GM12878 (cell line): ENCODE data around the gene GID8. TPM values are rescaled to one million over a fixed set of nuclear protein-coding genes. Genes with fewer than 3 reads are reported as not detected.

Experiments
- ATAC-seq: fragments of 200-7000 bp; cut with Tn5 transposase; 3 replicates; pipeline ENCODE4 v1.9.1; 2020; ENCODE audit warnings: mild to moderate bottlenecking, moderate library complexity
- BruUV-seq: library from RNA; stranded (reverse); fragments of 400-500 nt; replicated peaks from 2 replicates; lab custom pipeline; 2021; lab: Mats Ljungman, UMichigan
- CTCF ChIA-PET: fragments of 300-600 bp; sonication (Branson Sonifier 250); formaldehyde crosslinking; extraction: SDS; loops from one replicate; lab custom pipeline; 2021; ENCODE audit warnings: inconsistent platforms; lab: Yijun Ruan, JAX
- POLR2A ChIA-PET: fragments of 350-600 bp; formaldehyde crosslinking; extraction: SDS; loops from one replicate; lab custom pipeline; 2021; ENCODE audit warnings: inconsistent platforms; lab: Charles Lee
- RAD21 ChIA-PET: fragments of 300-600 bp; sonication (Branson Sonifier 250); formaldehyde crosslinking; loops from one replicate; lab custom pipeline; 2023; ENCODE audit warnings: antibody characterized with exemption; ENCODE audit not compliant: unreplicated experiment; lab: Charles Lee
- SMC1A ChIA-PET: fragments of 300-600 bp; sonication (Branson Sonifier 250); formaldehyde crosslinking; loops from one replicate; lab custom pipeline; 2023; ENCODE audit not compliant: unreplicated experiment, uncharacterized antibody; lab: Charles Lee
- DNase-seq: peaks from one replicate; pipeline ENCODE4 v3.0.0-alpha.2; 2011; ENCODE audit warnings: low read depth, low spot score
- FAIRE-seq: peaks from 3 replicates; lab custom pipeline; 2011; peaks lifted over from hg19 to GRCh38; lab: Jason Lieb, UNC
- H2AFZ ChIP-seq: 2 replicates; pipeline ENCODE4 v1.6.0; 2011; ENCODE audit warnings: low read depth, low read length, control low read depth; ENCODE audit not compliant: control insufficient read depth
- H3K27ac ChIP-seq: 2 replicates; pipeline ENCODE4 v1.5.1; 2011; ENCODE audit warnings: control low read depth; ENCODE audit not compliant: control insufficient read depth, insufficient read depth
- H3K27me3 ChIP-seq, 2 experiments: replicated peaks in 1 of 2; 2 replicates each; pipeline versions ENCODE4 v1.6.0 to v1.6.1; 2011; ENCODE audit warnings: low read length in 1 of 2; ENCODE audit not compliant: control insufficient read depth in 2 of 2, insufficient read depth in 2 of 2
- H3K36me3 ChIP-seq, 2 experiments: 2 replicates each; pipeline ENCODE4 v1.5.1; 2011; ENCODE audit warnings: low read length in 1 of 2; ENCODE audit not compliant: control insufficient read depth in 2 of 2, insufficient read depth in 2 of 2
- H3K4me1 ChIP-seq: 2 replicates; pipeline ENCODE4 v1.6.1; 2011; ENCODE audit warnings: mild to moderate bottlenecking, low read length, moderate library complexity, mixed read lengths; ENCODE audit not compliant: control insufficient read depth, insufficient read depth
- H3K4me2 ChIP-seq: 2 replicates; pipeline ENCODE4 v1.6.0; 2011; ENCODE audit warnings: control low read depth; ENCODE audit not compliant: control insufficient read depth, insufficient read depth
- H3K4me3 ChIP-seq: fragments of 200-600 bp; sonication (generic); 2 replicates; pipeline ENCODE4 v1.5.1; 2016
- H3K79me2 ChIP-seq: 2 replicates; pipeline ENCODE4 v1.6.0; 2011; ENCODE audit warnings: low read length; ENCODE audit not compliant: control insufficient read depth, insufficient read depth
- H3K9ac ChIP-seq: 2 replicates; pipeline ENCODE4 v1.8.0; 2011; ENCODE audit warnings: low read length, control low read depth, mixed read lengths; ENCODE audit not compliant: control insufficient read depth, insufficient read depth
- H3K9me3 ChIP-seq: replicated peaks from 3 replicates; pipeline ENCODE4 v1.5.1; 2011; ENCODE audit warnings: mild to moderate bottlenecking, low read length; ENCODE audit not compliant: control insufficient read depth, insufficient read depth
- H4K20me1 ChIP-seq: 2 replicates; pipeline ENCODE4 v1.6.0; 2011; ENCODE audit not compliant: control insufficient read depth, insufficient read depth
- BACH1 ChIP-seq: fragments of 450-650 bp; IDR thresholded peaks from 2 replicates; pipeline ENCODE4 v1.6.1; 2017; ENCODE audit warnings: mild to moderate bottlenecking, borderline replicate concordance
- BMI1 ChIP-seq: fragments of 450-650 bp; IDR thresholded peaks from 2 replicates; pipeline ENCODE4 v1.6.1; 2016; ENCODE audit warnings: mild to moderate bottlenecking, moderate library complexity, borderline replicate concordance
- CREB1 ChIP-seq: IDR thresholded peaks from 2 replicates; pipeline ENCODE4 v1.6.1; 2012; ENCODE audit warnings: low read depth, mild to moderate bottlenecking, inconsistent platforms
- MEF2A ChIP-seq: IDR thresholded peaks from 2 replicates; pipeline ENCODE4 v1.6.1; 2011; ENCODE audit warnings: low read depth, mild to moderate bottlenecking, low read length, moderate library complexity; ENCODE audit not compliant: insufficient read depth
- RAD51 ChIP-seq: fragments of 450-650 bp; IDR thresholded peaks from 2 replicates; pipeline ENCODE4 v1.6.1; 2016; ENCODE audit warnings: moderate library complexity, mild to moderate bottlenecking, inconsistent platforms
- RUNX3 ChIP-seq: IDR thresholded peaks from 2 replicates; pipeline ENCODE4 v1.6.1; 2012; ENCODE audit warnings: low read length, inconsistent platforms
- TARDBP ChIP-seq: IDR thresholded peaks from 2 replicates; pipeline ENCODE4 v1.6.1; 2016; ENCODE audit warnings: borderline replicate concordance
- ZNF217 ChIP-seq: fragments of 450-650 bp; IDR thresholded peaks from 2 replicates; pipeline ENCODE4 v1.6.1; 2017; ENCODE audit warnings: antibody characterized with exemption, mild to moderate bottlenecking
- ZSCAN29 ChIP-seq: fragments of 450-650 bp; IDR thresholded peaks from 2 replicates; pipeline ENCODE4 v1.6.1; 2017; ENCODE audit warnings: mild to moderate bottlenecking, moderate library complexity
- WGBS: methylation state at CpG from one replicate; pipeline ENCODE4 v1.1.6; 2016; ENCODE audit warnings: low lambda C conversion rate; ENCODE audit not compliant: insufficient replicate concordance, insufficient coverage; ENCODE audit errors: missing lambda C conversion rate; 5-methylcytosine and 5-hydroxymethylcytosine counted together
- in situ Hi-C: fragments of 300-500 bp; cut with MboI; formaldehyde crosslinking; loops from 9 replicates; pipeline ENCODE4 v1.14.3; 2018; ENCODE audit warnings: mixed read lengths
- intact Hi-C: fragments of 100-400 bp; cut with micrococcal nuclease; formaldehyde crosslinking; loops from one replicate; pipeline ENCODE4 v1.14.2; 2022; ENCODE audit not compliant: unreplicated experiment
- polyA plus RNA-seq, 11 experiments: library from polyadenylated mRNA; depleted of rRNA in 4 of 11; unstranded in 6 of 11; stranded (reverse) in 5 of 11; fragments of >200 nt; fragmentation: Nextera tagmentation in 4 of 11; fragmentation: Illumina TruSeq in 1 of 11; extraction: Ambion mirVana in 4 of 11; extraction: Trizol in 1 of 11; gene quantifications; 1 replicate in 1 of 11; 2 replicates in 10 of 11; pipeline versions ENCODE4 v1.2.1 to v1.2.3, GENCODE V29; 2011 to 2016; ENCODE audit warnings: inconsistent platforms in 2 of 11, missing spikeins in 2 of 11, low read depth in 1 of 11
- total RNA-seq, 4 experiments: library from RNA; depleted of rRNA in 3 of 4; stranded (reverse); fragments of >200 nt in 3 of 4; fragmentation: Illumina TruSeq in 1 of 4; extraction: Trizol in 1 of 4; gene quantifications; 2 replicates each; pipeline versions ENCODE4 v1.2.1 to v1.2.3, GENCODE V29; 2013 to 2021
- TF ChIP-seq, protein P1 (sequence below): fragments of 450-650 bp; IDR thresholded peaks from 2 replicates; pipeline ENCODE4 v1.6.1; 2018; ENCODE audit warnings: borderline replicate concordance, mild to moderate bottlenecking; ENCODE audit not compliant: partially characterized antibody
- TF ChIP-seq, protein P2 (sequence below): fragments of 450-650 bp; formaldehyde crosslinking; IDR thresholded peaks from 2 replicates; pipeline ENCODE4 v1.5.0; 2022; ENCODE audit warnings: mild to moderate bottlenecking, missing genetic modification characterization
- TF ChIP-seq, protein P3 (sequence below): fragments of 450-650 bp; IDR thresholded peaks from 2 replicates; pipeline ENCODE4 v1.6.1; 2014; ENCODE audit warnings: mild to moderate bottlenecking
- TF ChIP-seq, protein P4 (sequence below), 3 experiments: IDR thresholded peaks in 2 of 3; conservative IDR thresholded peaks in 1 of 3; 2 replicates each; pipeline ENCODE4 v1.5.1; 2011; ENCODE audit warnings: low read depth in 3 of 3, low read length in 3 of 3, mild to moderate bottlenecking in 3 of 3, control low read depth in 2 of 3, moderate library complexity in 2 of 3, inconsistent platforms in 1 of 3, mixed read lengths in 1 of 3; ENCODE audit not compliant: control insufficient read depth in 2 of 3, insufficient read depth in 1 of 3; ENCODE audit errors: extremely low read depth in 1 of 3

The GID8 gene
- total and polyA plus RNA-seq, 10 of the 15 experiments (the other 5 are each of a cell fraction or from before 2014, with no cell fraction given): 12.0 to 33.8 (median 22.2) TPM

DNA sequence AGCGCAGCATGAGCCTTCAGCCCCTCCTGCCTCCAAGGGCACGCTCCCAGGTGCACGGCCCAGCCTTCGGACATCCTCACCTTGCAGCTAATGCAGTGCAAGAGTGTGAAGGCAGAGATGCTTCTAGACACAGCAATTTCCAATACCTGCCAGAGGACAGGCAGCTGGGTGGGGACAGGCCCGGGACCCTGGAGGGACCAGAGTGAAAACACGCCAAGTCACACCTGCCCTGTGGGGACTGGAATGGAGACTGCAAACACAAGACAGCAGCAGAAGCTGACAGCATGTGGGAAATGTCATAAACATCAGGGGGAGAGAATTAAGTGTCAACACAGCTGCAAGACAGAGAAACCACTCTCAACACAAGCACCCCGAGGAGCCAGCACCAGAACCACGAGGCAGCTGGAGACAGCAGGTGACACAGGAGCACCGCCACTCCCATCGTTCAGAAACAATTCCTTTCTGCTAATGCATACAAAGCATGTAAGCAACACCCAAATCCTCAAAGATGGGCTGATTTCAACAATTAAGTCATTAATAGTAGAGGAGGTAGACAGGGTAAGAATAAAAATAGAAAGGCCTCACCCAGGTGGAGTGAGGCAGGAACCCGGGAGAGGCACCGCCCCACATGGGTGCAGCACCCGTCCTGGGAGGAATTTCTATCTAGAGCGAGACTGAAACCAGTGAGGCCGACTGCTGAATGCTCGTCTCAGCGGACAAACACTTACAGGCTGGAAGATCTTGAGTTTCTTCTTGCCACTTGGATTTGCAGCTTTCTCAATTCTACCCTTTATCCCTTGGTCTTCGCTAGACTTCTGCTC lies 28.8 kb upstream of the GID8 start:
- Histone ChIP-seq H3K9ac (no peak overlapping the region), H3K36me3 (peaks cover 42 to 49% of the 10 kb centered on the region in 2 experiments), H3K4me1 (no peaks in the 10 kb centered on the region), H4K20me1 (peaks cover 5% of the 10 kb centered on the region), H3K27me3 (no peaks in the 10 kb centered on the region), H3K27ac (no peak overlapping the region), H3K9me3 (no peaks in the 10 kb centered on the region), H3K4me2 (no peak overlapping the region), H3K79me2 (peaks cover 18% of the 10 kb centered on the region), H2AFZ (no peak overlapping the region), H3K4me3 (no peak overlapping the region)
- RAD21 ChIA-PET: interaction anchor here (1.6 kb wide), 1 partner anchor 10 kb away, joined by 4 read pairs; no protein-coding TSS in a partner anchor
- TF ChIP-seq RUNX3: no peak
- TF ChIP-seq, protein P1, sequence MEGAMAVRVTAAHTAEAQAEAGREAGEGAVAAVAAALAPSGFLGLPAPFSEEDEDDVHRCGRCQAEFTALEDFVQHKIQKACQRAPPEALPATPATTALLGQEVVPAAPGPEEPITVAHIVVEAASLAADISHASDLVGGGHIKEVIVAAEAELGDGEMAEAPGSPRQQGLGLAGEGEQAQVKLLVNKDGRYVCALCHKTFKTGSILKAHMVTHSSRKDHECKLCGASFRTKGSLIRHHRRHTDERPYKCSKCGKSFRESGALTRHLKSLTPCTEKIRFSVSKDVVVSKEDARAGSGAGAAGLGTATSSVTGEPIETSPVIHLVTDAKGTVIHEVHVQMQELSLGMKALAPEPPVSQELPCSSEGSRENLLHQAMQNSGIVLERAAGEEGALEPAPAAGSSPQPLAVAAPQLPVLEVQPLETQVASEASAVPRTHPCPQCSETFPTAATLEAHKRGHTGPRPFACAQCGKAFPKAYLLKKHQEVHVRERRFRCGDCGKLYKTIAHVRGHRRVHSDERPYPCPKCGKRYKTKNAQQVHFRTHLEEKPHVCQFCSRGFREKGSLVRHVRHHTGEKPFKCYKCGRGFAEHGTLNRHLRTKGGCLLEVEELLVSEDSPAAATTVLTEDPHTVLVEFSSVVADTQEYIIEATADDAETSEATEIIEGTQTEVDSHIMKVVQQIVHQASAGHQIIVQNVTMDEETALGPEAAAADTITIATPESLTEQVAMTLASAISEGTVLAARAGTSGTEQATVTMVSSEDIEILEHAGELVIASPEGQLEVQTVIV: no peak
- TF ChIP-seq, protein P2, sequence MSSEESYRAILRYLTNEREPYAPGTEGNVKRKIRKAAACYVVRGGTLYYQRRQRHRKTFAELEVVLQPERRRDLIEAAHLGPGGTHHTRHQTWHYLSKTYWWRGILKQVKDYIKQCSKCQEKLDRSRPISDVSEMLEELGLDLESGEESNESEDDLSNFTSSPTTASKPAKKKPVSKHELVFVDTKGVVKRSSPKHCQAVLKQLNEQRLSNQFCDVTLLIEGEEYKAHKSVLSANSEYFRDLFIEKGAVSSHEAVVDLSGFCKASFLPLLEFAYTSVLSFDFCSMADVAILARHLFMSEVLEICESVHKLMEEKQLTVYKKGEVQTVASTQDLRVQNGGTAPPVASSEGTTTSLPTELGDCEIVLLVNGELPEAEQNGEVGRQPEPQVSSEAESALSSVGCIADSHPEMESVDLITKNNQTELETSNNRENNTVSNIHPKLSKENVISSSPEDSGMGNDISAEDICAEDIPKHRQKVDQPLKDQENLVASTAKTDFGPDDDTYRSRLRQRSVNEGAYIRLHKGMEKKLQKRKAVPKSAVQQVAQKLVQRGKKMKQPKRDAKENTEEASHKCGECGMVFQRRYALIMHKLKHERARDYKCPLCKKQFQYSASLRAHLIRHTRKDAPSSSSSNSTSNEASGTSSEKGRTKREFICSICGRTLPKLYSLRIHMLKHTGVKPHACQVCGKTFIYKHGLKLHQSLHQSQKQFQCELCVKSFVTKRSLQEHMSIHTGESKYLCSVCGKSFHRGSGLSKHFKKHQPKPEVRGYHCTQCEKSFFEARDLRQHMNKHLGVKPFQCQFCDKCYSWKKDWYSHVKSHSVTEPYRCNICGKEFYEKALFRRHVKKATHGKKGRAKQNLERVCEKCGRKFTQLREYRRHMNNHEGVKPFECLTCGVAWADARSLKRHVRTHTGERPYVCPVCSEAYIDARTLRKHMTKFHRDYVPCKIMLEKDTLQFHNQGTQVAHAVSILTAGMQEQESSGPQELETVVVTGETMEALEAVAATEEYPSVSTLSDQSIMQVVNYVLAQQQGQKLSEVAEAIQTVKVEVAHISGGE (CRISPR knock-in tag): no peak
- no peak for TF ChIP-seq MEF2A
- TF ChIP-seq TARDBP: no peak
- no peak for TF ChIP-seq RAD51
- TF ChIP-seq BMI1: no peak
- no peak for TF ChIP-seq ZNF217
- TF ChIP-seq, protein P3, sequence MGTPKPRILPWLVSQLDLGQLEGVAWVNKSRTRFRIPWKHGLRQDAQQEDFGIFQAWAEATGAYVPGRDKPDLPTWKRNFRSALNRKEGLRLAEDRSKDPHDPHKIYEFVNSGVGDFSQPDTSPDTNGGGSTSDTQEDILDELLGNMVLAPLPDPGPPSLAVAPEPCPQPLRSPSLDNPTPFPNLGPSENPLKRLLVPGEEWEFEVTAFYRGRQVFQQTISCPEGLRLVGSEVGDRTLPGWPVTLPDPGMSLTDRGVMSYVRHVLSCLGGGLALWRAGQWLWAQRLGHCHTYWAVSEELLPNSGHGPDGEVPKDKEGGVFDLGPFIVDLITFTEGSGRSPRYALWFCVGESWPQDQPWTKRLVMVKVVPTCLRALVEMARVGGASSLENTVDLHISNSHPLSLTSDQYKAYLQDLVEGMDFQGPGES: no peak
- TF ChIP-seq BACH1: no peak
- no peak for TF ChIP-seq ZSCAN29
- TF ChIP-seq, protein P4, sequence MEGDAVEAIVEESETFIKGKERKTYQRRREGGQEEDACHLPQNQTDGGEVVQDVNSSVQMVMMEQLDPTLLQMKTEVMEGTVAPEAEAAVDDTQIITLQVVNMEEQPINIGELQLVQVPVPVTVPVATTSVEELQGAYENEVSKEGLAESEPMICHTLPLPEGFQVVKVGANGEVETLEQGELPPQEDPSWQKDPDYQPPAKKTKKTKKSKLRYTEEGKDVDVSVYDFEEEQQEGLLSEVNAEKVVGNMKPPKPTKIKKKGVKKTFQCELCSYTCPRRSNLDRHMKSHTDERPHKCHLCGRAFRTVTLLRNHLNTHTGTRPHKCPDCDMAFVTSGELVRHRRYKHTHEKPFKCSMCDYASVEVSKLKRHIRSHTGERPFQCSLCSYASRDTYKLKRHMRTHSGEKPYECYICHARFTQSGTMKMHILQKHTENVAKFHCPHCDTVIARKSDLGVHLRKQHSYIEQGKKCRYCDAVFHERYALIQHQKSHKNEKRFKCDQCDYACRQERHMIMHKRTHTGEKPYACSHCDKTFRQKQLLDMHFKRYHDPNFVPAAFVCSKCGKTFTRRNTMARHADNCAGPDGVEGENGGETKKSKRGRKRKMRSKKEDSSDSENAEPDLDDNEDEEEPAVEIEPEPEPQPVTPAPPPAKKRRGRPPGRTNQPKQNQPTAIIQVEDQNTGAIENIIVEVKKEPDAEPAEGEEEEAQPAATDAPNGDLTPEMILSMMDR (IDR thresholded peaks at IDR 0.05 in 2 of 3, conservative IDR thresholded peaks at IDR 0.05 in 1 of 3; ENCODE audit: control insufficient read depth in 2 of 3, extremely low read depth in 1 of 3, insufficient read depth in 1 of 3, low read depth in 3 of 3, low read length in 3 of 3): no peak
- TF ChIP-seq CREB1: no peak
- no peak for DNase-seq
- SMC1A ChIA-PET: interaction anchor here (1.6 to 2.3 kb wide), 3 partner anchors 8 to 15 kb away, joined by 4 to 8 read pairs (median 5); no protein-coding TSS in a partner anchor
- no TSS peak for BruUV-seq
- in situ Hi-C loops (no loop called here), intact Hi-C loops (no loop called here)
- 91% methylated on average over 18 of the region's 18 CpGs for WGBS
- no peak for FAIRE-seq
- CTCF ChIA-PET: interaction anchor here (2.0 to 2.8 kb wide), 3 partner anchors 8 to 40 kb away, joined by 6 to 27 read pairs (median 10); no protein-coding TSS in a partner anchor
- POLR2A ChIA-PET: no interaction called here
- ATAC-seq: no peak
